ENCODE measurements around the gene PPP2R5C. TPM values are rescaled to one million over a fixed set of nuclear protein-coding genes. Genes with fewer than 3 reads are reported as not detected.

Gene PPP2R5C
- total and polyA plus RNA-seq, 7 experiments from 2014 or later: 155 to 449 (median 382) TPM

DNA sequence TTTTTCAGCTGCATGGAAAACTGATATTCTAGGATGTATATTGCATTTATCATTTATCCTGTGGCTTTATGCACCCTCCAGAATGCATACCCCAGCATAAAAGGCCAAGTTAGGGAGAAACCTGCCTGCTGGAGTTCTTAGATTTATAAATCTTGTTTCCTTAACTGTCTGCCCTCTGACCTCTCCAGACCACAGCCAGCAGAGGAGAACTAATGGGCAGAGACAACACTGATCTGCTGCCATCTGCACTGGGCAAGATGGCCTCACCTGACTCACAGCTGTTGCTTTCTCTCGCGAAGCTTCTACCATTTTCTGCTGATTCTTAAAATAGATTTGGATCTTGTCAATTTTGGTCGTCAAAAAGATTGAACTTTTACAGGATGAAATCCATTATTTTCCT lies 65.8 kb downstream of the PPP2R5C start:
- intact Hi-C loops (cut with micrococcal nuclease): no loop called here
- Mint-ChIP-seq H3K36me3 (peaks cover 10 to 50% (median 38%) of the 10 kb centered on the region in 5 donors), H3K9me3 (peaks cover 0 to 4% (median 0%) of the 10 kb centered on the region in 11 donors), H3K4me3 (peak overlapping the region; percentile 42 to 94 (median 70)), H3K27me3 (peaks cover 0 to 2% (median 0%) of the 10 kb centered on the region in 5 donors), H3K27ac (peak overlapping the region; percentile 41 to 99 (median 90)), H3K4me1 (peaks cover 66 to 95% (median 89%) of the 10 kb centered on the region in 7 donors)
- Histone ChIP-seq H3K4me1 (ENCODE audit: control insufficient read depth in 2 of 2, insufficient read depth in 2 of 2, low read length in 2 of 2) (peaks cover 73 to 75% of the 10 kb centered on the region in 2 donors), H3K36me3 (ENCODE audit: control insufficient read depth in 2 of 3, insufficient read depth in 3 of 3, low read length in 3 of 3) (peaks cover 13 to 51% (median 18%) of the 10 kb centered on the region in 3 experiments), H3K27me3 (ENCODE audit: control insufficient read depth in 2 of 2, insufficient read depth in 2 of 2, low read length in 2 of 2) (no peaks in the 10 kb centered on the region), H3K9me3 (ENCODE audit: control insufficient read depth in 2 of 3, low read length in 3 of 3) (no peaks in the 10 kb centered on the region), H3K27ac (ENCODE audit: low read depth, low read length) (peak overlapping the region; percentile 97), H3K4me3 (ENCODE audit: low read length) (no peak overlapping the region)
- CTCF ChIA-PET: interaction anchor here (0.9 kb wide), 1 partner anchor 17 kb away, joined by 3 read pairs; no protein-coding TSS in a partner anchor
- ATAC-seq (no peak), DNase-seq (no peak)
- POLR2A ChIA-PET: interaction anchor here (1.3 to 5.6 kb wide), 6 partner anchors 9 to 96 kb away, joined by 3 to 426 read pairs (median 27); no protein-coding TSS in a partner anchor

DNA sequence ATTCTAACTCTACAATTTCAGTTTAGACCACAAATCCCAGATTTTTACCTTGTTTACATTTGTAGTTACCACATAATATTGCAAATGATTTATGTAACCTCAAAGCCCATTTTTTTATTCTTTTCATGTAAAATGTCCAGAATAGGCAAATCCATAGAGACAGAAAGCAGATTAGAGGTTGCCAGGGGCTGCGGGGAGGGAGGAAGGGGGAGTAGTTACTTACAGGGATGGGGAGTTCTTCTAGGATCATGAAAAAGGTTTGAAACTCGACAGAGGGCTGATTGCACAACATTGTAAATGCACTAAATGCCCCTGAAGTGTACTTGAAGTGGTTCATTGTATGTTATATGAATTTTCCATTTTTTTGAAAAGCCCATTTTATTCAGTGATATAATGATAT lies 66.5 kb downstream of the PPP2R5C start:
- Mint-ChIP-seq H3K4me3 (peak overlapping the region in 9 of 10 donors; percentile 52 to 94 (median 71)), H3K4me1 (peaks cover 68 to 95% (median 89%) of the 10 kb centered on the region in 7 donors), H3K36me3 (peaks cover 10 to 54% (median 38%) of the 10 kb centered on the region in 5 donors), H3K27ac (peak overlapping the region; percentile 41 to 99 (median 90)), H3K9me3 (peaks cover 0 to 4% (median 0%) of the 10 kb centered on the region in 11 donors), H3K27me3 (peaks cover 0 to 2% (median 0%) of the 10 kb centered on the region in 5 donors)
- DNase-seq (no peak), ATAC-seq (no peak)
- Histone ChIP-seq H3K27ac (ENCODE audit: low read depth, low read length) (peak overlapping the region; percentile 97), H3K4me1 (ENCODE audit: control insufficient read depth in 2 of 2, insufficient read depth in 2 of 2, low read length in 2 of 2) (peaks cover 74 to 76% of the 10 kb centered on the region in 2 donors), H3K4me3 (ENCODE audit: low read length) (no peak overlapping the region), H3K36me3 (ENCODE audit: control insufficient read depth in 2 of 3, insufficient read depth in 3 of 3, low read length in 3 of 3) (peaks cover 18 to 57% (median 21%) of the 10 kb centered on the region in 3 experiments), H3K9me3 (ENCODE audit: control insufficient read depth in 2 of 3, low read length in 3 of 3) (no peaks in the 10 kb centered on the region), H3K27me3 (ENCODE audit: control insufficient read depth in 2 of 2, insufficient read depth in 2 of 2, low read length in 2 of 2) (no peaks in the 10 kb centered on the region)
- ChIA-PET CTCF (no interaction called here), POLR2A (interaction anchor here (1.3 to 5.6 kb wide), 6 partner anchors 8 to 97 kb away, joined by 3 to 426 read pairs (median 27); no protein-coding TSS in a partner anchor)
- intact Hi-C loops (cut with micrococcal nuclease): no loop called here

DNA sequence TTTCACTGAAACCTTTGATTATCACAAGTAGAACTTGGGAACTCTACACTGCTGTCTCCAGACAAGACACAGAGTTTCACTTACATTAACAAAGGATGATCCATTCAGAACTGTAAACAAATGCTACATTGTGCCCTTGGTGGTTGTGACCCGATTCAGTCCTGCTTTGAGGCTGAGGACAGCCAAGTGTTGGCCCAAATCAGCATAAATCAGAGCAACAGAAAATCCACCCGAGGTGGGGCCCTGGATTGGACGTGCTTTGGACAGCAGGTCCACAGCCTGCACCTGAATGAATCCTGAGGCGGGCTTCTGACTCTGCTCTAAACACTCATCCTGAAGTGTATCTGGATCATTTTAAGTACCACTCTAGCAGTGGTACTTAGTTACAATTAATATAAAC lies 68.8 kb downstream of the PPP2R5C start:
- Mint-ChIP-seq H3K27me3 (no peaks in the 10 kb centered on the region), H3K9me3 (no peaks in the 10 kb centered on the region), H3K4me3 (peak overlapping the region in 3 of 10 donors; percentile 60 to 94 (median 69)), H3K4me1 (peaks cover 69 to 98% (median 91%) of the 10 kb centered on the region in 7 donors), H3K36me3 (peaks cover 10 to 45% (median 31%) of the 10 kb centered on the region in 5 donors), H3K27ac (peak overlapping the region in 8 of 9 donors; percentile 75 to 99 (median 92))
- no peaks in the 10 kb centered on the region for H3K9me3 ChIP-seq (ENCODE audit: control insufficient read depth in 2 of 3, low read length in 3 of 3)
- ChIA-PET POLR2A (interaction anchor here (0.7 to 3.5 kb wide), 7 partner anchors 8 to 36 kb away, joined by 3 to 27 read pairs (median 4); no protein-coding TSS in a partner anchor), CTCF (interaction anchor here (1.0 to 1.4 kb wide), 2 partner anchors 17 to 123 kb away, joined by 4 read pairs; no protein-coding TSS in a partner anchor)
- no peaks in the 10 kb centered on the region for H3K27me3 ChIP-seq (ENCODE audit: control insufficient read depth in 2 of 2, insufficient read depth in 2 of 2, low read length in 2 of 2)
- no peak overlapping the region for H3K4me3 ChIP-seq (ENCODE audit: low read length)
- DNase-seq (no peak), ATAC-seq (no peak)
- H3K27ac ChIP-seq (ENCODE audit: low read depth, low read length): peak overlapping the region; percentile 97
- intact Hi-C loops (cut with micrococcal nuclease): no loop called here
- H3K36me3 ChIP-seq (ENCODE audit: control insufficient read depth in 2 of 3, insufficient read depth in 3 of 3, low read length in 3 of 3): peaks cover 18 to 52% (median 35%) of the 10 kb centered on the region in 3 experiments
- H3K4me1 ChIP-seq (ENCODE audit: control insufficient read depth in 2 of 2, insufficient read depth in 2 of 2, low read length in 2 of 2): peaks cover 85 to 94% of the 10 kb centered on the region in 2 donors

DNA sequence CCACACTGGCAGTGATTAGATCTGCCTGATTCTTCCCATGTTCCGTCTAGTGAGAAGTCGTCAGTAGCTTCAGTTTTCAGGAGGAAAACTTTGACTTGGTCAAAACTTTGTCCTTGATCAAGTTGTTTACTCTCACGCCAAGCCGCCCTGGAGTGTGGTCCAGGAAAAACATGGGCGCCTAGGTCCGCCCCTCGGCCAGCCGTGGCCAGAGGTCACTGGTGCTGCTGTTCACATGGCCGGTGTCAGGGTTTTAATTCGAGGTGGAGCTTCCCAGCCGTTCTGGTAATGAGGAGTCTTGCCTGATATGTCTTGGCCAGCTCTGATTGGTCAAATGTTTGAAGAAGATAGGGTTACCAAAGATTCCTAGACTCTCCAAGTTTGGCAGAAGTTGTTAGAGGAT lies 71.5 kb downstream of the PPP2R5C start:
- H3K27ac ChIP-seq (ENCODE audit: low read depth, low read length): peak overlapping the region; percentile 20
- Mint-ChIP-seq H3K27me3 (no peaks in the 10 kb centered on the region), H3K4me1 (peaks cover 64 to 98% (median 88%) of the 10 kb centered on the region in 7 donors), H3K36me3 (peaks cover 0 to 31% (median 18%) of the 10 kb centered on the region in 5 donors), H3K9me3 (no peaks in the 10 kb centered on the region), H3K4me3 (peak overlapping the region in 3 of 10 donors; percentile 16 to 48 (median 42)), H3K27ac (peak overlapping the region in 8 of 9 donors; percentile 51 to 99 (median 84))
- no peaks in the 10 kb centered on the region for H3K9me3 ChIP-seq (ENCODE audit: control insufficient read depth in 2 of 3, low read length in 3 of 3)
- intact Hi-C loops (cut with micrococcal nuclease): no loop called here
- peaks cover 66 to 93% of the 10 kb centered on the region in 2 donors for H3K4me1 ChIP-seq (ENCODE audit: control insufficient read depth in 2 of 2, insufficient read depth in 2 of 2, low read length in 2 of 2)
- no peaks in the 10 kb centered on the region for H3K27me3 ChIP-seq (ENCODE audit: control insufficient read depth in 2 of 2, insufficient read depth in 2 of 2, low read length in 2 of 2)
- peaks cover 10 to 42% (median 35%) of the 10 kb centered on the region in 3 experiments for H3K36me3 ChIP-seq (ENCODE audit: control insufficient read depth in 2 of 3, insufficient read depth in 3 of 3, low read length in 3 of 3)
- POLR2A ChIA-PET: interaction anchor here (0.6 kb wide), 1 partner anchor 13 kb away, joined by 4 read pairs; no protein-coding TSS in a partner anchor
- CTCF ChIA-PET: interaction anchor here (0.6 kb wide), 1 partner anchor 26 kb away, joined by 3 read pairs; no protein-coding TSS in a partner anchor
- no peak overlapping the region for H3K4me3 ChIP-seq (ENCODE audit: low read length)
- ATAC-seq (no peak), DNase-seq (no peak)

DNA sequence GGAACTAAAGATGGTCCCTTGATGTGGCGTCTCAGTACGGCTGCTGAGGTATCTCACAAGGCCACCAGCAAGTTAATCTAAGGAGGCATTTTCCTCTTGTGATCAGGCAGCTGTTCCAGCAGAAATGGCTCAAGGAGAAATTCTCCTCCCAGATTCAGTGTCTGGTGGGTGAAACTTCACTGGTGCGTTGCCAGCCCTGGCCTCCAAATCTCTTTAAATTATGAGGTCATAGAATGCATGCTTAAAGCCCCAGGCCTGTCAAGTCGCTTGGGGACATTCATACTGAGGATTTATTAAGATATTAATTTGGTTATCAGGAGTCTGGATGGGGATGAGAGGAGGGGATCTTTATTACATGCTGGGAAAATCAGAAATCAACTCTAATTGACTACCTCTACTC lies 72.9 kb downstream of the PPP2R5C start:
- Mint-ChIP-seq H3K4me1 (peaks cover 67 to 97% (median 86%) of the 10 kb centered on the region in 7 donors), H3K27me3 (no peaks in the 10 kb centered on the region), H3K27ac (peak overlapping the region in 8 of 9 donors; percentile 26 to 85 (median 61)), H3K36me3 (peaks cover 0 to 31% (median 15%) of the 10 kb centered on the region in 5 donors), H3K9me3 (no peaks in the 10 kb centered on the region), H3K4me3 (peak overlapping the region in 5 of 10 donors; percentile 8 to 49 (median 42))
- ChIA-PET POLR2A (interaction anchor here (0.9 to 4.6 kb wide), 6 partner anchors 9 to 51 kb away, joined by 3 to 51 read pairs (median 5); no protein-coding TSS in a partner anchor), CTCF (interaction anchor here (1.0 kb wide), 1 partner anchor 63 kb away, joined by 3 read pairs; no protein-coding TSS in a partner anchor)
- Histone ChIP-seq H3K9me3 (ENCODE audit: control insufficient read depth in 2 of 3, low read length in 3 of 3) (no peaks in the 10 kb centered on the region), H3K36me3 (ENCODE audit: control insufficient read depth in 2 of 3, insufficient read depth in 3 of 3, low read length in 3 of 3) (peaks cover 9 to 30% (median 29%) of the 10 kb centered on the region in 3 experiments), H3K27ac (ENCODE audit: low read depth, low read length) (peak overlapping the region; percentile 38), H3K4me1 (ENCODE audit: control insufficient read depth in 2 of 2, insufficient read depth in 2 of 2, low read length in 2 of 2) (peaks cover 63 to 92% of the 10 kb centered on the region in 2 donors), H3K27me3 (ENCODE audit: control insufficient read depth in 2 of 2, insufficient read depth in 2 of 2, low read length in 2 of 2) (no peaks in the 10 kb centered on the region), H3K4me3 (ENCODE audit: low read length) (no peak overlapping the region)
- DNase-seq (no peak), ATAC-seq (no peak)
- intact Hi-C loops (cut with micrococcal nuclease): no loop called here

DNA sequence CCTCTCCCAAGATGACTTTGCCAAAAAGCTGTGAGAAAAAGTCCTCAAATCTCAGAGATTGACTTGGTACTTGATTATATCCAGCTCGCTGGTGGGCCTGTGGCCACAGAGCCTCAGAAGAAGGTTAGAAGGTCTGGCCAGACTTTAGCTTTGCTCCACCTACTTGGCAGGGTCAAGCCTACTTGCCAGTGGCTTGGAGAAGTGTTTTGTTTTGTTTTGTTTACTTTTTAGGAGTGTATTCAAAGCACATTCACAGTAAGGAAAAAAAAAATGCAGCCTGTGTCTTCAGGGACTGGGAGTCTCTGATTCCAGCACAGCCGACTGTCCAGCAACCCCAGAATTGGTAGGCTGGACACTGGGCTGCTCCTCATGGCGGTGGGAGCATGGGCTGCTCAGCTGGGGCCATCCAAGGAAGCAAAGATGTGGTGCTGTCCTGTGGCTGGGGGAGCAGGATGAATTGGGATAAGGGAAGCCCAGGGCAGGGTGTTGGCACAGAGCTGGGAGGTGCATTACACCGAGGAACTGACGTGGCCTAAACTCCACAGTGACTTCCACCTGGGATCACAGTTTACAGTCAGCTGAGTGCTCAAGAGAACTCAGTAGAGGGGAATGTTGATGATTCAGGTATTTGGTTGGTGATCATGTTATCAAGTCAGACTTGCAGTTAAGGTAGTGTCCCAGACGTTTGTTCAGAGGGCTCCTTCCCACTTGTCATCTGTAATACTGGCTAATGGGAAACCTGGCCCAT lies 73.5 kb downstream of the PPP2R5C start:
- Mint-ChIP-seq H3K36me3 (peaks cover 0 to 27% (median 16%) of the 10 kb centered on the region in 5 donors), H3K4me1 (peaks cover 67 to 97% (median 86%) of the 10 kb centered on the region in 7 donors), H3K9me3 (no peaks in the 10 kb centered on the region), H3K27ac (peak overlapping the region in 8 of 9 donors; percentile 36 to 85 (median 64)), H3K4me3 (peak overlapping the region in 5 of 10 donors; percentile 21 to 56 (median 42)), H3K27me3 (no peaks in the 10 kb centered on the region)
- Histone ChIP-seq H3K4me3 (ENCODE audit: low read length) (no peak overlapping the region), H3K36me3 (ENCODE audit: control insufficient read depth in 2 of 3, insufficient read depth in 3 of 3, low read length in 3 of 3) (peaks cover 9 to 27% (median 27%) of the 10 kb centered on the region in 3 experiments), H3K27me3 (ENCODE audit: control insufficient read depth in 2 of 2, insufficient read depth in 2 of 2, low read length in 2 of 2) (no peaks in the 10 kb centered on the region), H3K27ac (ENCODE audit: low read depth, low read length) (peak overlapping the region; percentile 38), H3K9me3 (ENCODE audit: control insufficient read depth in 2 of 3, low read length in 3 of 3) (no peaks in the 10 kb centered on the region), H3K4me1 (ENCODE audit: control insufficient read depth in 2 of 2, insufficient read depth in 2 of 2, low read length in 2 of 2) (peaks cover 62 to 92% of the 10 kb centered on the region in 2 donors)
- DNase-seq: no peak
- ChIA-PET POLR2A (interaction anchor here (0.7 to 4.6 kb wide), 8 partner anchors 10 to 52 kb away, joined by 3 to 51 read pairs (median 4); no protein-coding TSS in a partner anchor), CTCF (interaction anchor here (0.6 to 1.0 kb wide), 3 partner anchors 9 to 63 kb away, joined by 3 to 4 read pairs (median 3); no protein-coding TSS in a partner anchor)
- no peak for ATAC-seq
- intact Hi-C loops (cut with micrococcal nuclease): no loop called here

All from naive thymus-derived CD4-positive, alpha-beta T cell (primary cell).